Activated CD4-positive, alpha-beta T cell treated with anti-CD3 and anti-CD28 coated beads, Interleukin-2, amount 10 ng/mL, durations not matched to agents 7 days and 5 days (primary cell): Measurements from ENCODE around the gene RPA1. TPM values are rescaled to one million over a fixed set of nuclear protein-coding genes. Genes with fewer than 3 reads are reported as not detected.

Source experiments
- CTCF ChIA-PET: fragments of 350-600 bp; sonication (Branson Sonifier 250); formaldehyde crosslinking; loops from one replicate; lab custom pipeline; 2021; ENCODE audit warnings: antibody characterized with exemption; lab: Charles Lee
- POLR2A ChIA-PET: fragments of 350-600 bp; sonication (Branson Sonifier 250); formaldehyde crosslinking; loops from one replicate; lab custom pipeline; 2021; ENCODE audit warnings: antibody characterized with exemption; lab: Charles Lee
- DNase-seq: peaks from one replicate; pipeline ENCODE4 v3.0.0-alpha.2; 2020
- H3K27ac Mint-ChIP-seq: one replicate; pipeline ENCODE4 v1.8.0; 2021; ENCODE audit warnings: mild to moderate bottlenecking, moderate library complexity, mixed read lengths
- H3K27me3 Mint-ChIP-seq: one replicate; pipeline ENCODE4 v1.8.0; 2021; ENCODE audit warnings: mixed read lengths
- H3K36me3 Mint-ChIP-seq: one replicate; pipeline ENCODE4 v1.8.0; 2021; ENCODE audit warnings: low read depth, mixed read lengths
- H3K4me1 Mint-ChIP-seq: one replicate; pipeline ENCODE4 v1.8.0; 2021; ENCODE audit warnings: mixed read lengths
- H3K4me3 Mint-ChIP-seq: one replicate; pipeline ENCODE4 v1.8.0; 2021; ENCODE audit warnings: mild to moderate bottlenecking, moderate library complexity, mixed read lengths
- H3K9me3 Mint-ChIP-seq: one replicate; pipeline ENCODE4 v1.8.0; 2021; ENCODE audit warnings: mixed read lengths
- total RNA-seq, 2 experiments: library from RNA; stranded (reverse); gene quantifications; one replicate each; pipeline ENCODE4 v1.2.3, GENCODE V29; 2021

RPA1 gene
- total RNA-seq, 2 experiments from 2014 or later: 288 to 292 TPM

- CTCF ChIA-PET: no interaction called here
- POLR2A ChIA-PET: no interaction called here
- peaks cover 5% of the 10 kb centered on the region for H3K4me1 Mint-ChIP-seq
- no peak for DNase-seq
- no peaks in the 10 kb centered on the region for H3K9me3 Mint-ChIP-seq
- H3K27ac Mint-ChIP-seq: no peak overlapping the region
- no peak overlapping the region for H3K4me3 Mint-ChIP-seq
- no peaks in the 10 kb centered on the region for H3K36me3 Mint-ChIP-seq
- peaks cover 59% of the 10 kb centered on the region for H3K27me3 Mint-ChIP-seq
These were observed 77.4 kb downstream of the RPA1 start for GRCh38 chr17:1907216-1907631.

GRCh38 chr17:1907909-1908698 is 78.3 kb downstream of the RPA1 start:
- H3K36me3 Mint-ChIP-seq: no peaks in the 10 kb centered on the region
- no peak overlapping the region for H3K27ac Mint-ChIP-seq
- peak; percentile 12 for DNase-seq
- H3K9me3 Mint-ChIP-seq: no peaks in the 10 kb centered on the region
- H3K4me3 Mint-ChIP-seq: peak overlapping the region; percentile 30
- ChIA-PET POLR2A (no interaction called here), CTCF (interaction anchor here (0.6 to 1.1 kb wide), 4 partner anchors 13 to 147 kb away, joined by 3 to 6 read pairs (median 4); partner anchors contain the start of genes HIC1 and RTN4RL1)
- peaks cover 5% of the 10 kb centered on the region for H3K4me1 Mint-ChIP-seq
- H3K27me3 Mint-ChIP-seq: peaks cover 61% of the 10 kb centered on the region

GRCh38 chr17:1908699-1909309 is 79.0 kb downstream of the RPA1 start:
- peaks cover 5% of the 10 kb centered on the region for H3K4me1 Mint-ChIP-seq
- ChIA-PET CTCF (interaction anchor here (0.6 to 1.1 kb wide), 6 partner anchors 14 to 146 kb away, joined by 3 to 6 read pairs (median 3); partner anchors contain the start of genes HIC1 and RTN4RL1), POLR2A (no interaction called here)
- no peaks in the 10 kb centered on the region for H3K9me3 Mint-ChIP-seq
- H3K36me3 Mint-ChIP-seq: no peaks in the 10 kb centered on the region
- H3K27me3 Mint-ChIP-seq: peaks cover 63% of the 10 kb centered on the region
- H3K4me3 Mint-ChIP-seq: no peak overlapping the region
- peak; percentile 60 for DNase-seq
- no peak overlapping the region for H3K27ac Mint-ChIP-seq

- peaks cover 57% of the 10 kb centered on the region for H3K27me3 Mint-ChIP-seq
- CTCF ChIA-PET: interaction anchor here (0.6 to 1.6 kb wide), 7 partner anchors 18 to 688 kb away, joined by 3 to 5 read pairs (median 3); no protein-coding TSS in a partner anchor
- POLR2A ChIA-PET: no interaction called here
- no peaks in the 10 kb centered on the region for H3K9me3 Mint-ChIP-seq
- no peaks in the 10 kb centered on the region for H3K36me3 Mint-ChIP-seq
- no peak overlapping the region for H3K27ac Mint-ChIP-seq
- H3K4me1 Mint-ChIP-seq: peaks cover 5% of the 10 kb centered on the region
- no peak for DNase-seq
- no peak overlapping the region for H3K4me3 Mint-ChIP-seq
These were observed 80.2 kb downstream of the RPA1 start for GRCh38 chr17:1909985-1910384.

GRCh38 chr17:1912146-1912545 is 82.3 kb downstream of the RPA1 start:
- no peak for DNase-seq
- ChIA-PET CTCF (no interaction called here), POLR2A (no interaction called here)
- H3K4me3 Mint-ChIP-seq: no peak overlapping the region
- no peak overlapping the region for H3K27ac Mint-ChIP-seq
- H3K9me3 Mint-ChIP-seq: no peaks in the 10 kb centered on the region
- peaks cover 5% of the 10 kb centered on the region for H3K4me1 Mint-ChIP-seq
- peaks cover 39% of the 10 kb centered on the region for H3K27me3 Mint-ChIP-seq
- no peaks in the 10 kb centered on the region for H3K36me3 Mint-ChIP-seq

- ChIA-PET CTCF (no interaction called here), POLR2A (no interaction called here)
- Mint-ChIP-seq H3K27ac (no peak overlapping the region), H3K9me3 (no peaks in the 10 kb centered on the region), H3K4me3 (no peak overlapping the region), H3K27me3 (peaks cover 28% of the 10 kb centered on the region), H3K36me3 (no peaks in the 10 kb centered on the region), H3K4me1 (peaks cover 5% of the 10 kb centered on the region)
- no peak for DNase-seq
These were observed 83.9 kb downstream of the RPA1 start for GRCh38 chr17:1913702-1914101.

- no peaks in the 10 kb centered on the region for H3K4me1 Mint-ChIP-seq
- no peak for DNase-seq
- POLR2A ChIA-PET: no interaction called here
- H3K36me3 Mint-ChIP-seq: no peaks in the 10 kb centered on the region
- H3K27me3 Mint-ChIP-seq: peaks cover 19% of the 10 kb centered on the region
- H3K4me3 Mint-ChIP-seq: no peak overlapping the region
- CTCF ChIA-PET: no interaction called here
- no peaks in the 10 kb centered on the region for H3K9me3 Mint-ChIP-seq
- no peak overlapping the region for H3K27ac Mint-ChIP-seq
These were observed 84.9 kb downstream of the RPA1 start for GRCh38 chr17:1914661-1915083.

- Mint-ChIP-seq H3K27me3 (peaks cover 12% of the 10 kb centered on the region), H3K9me3 (no peaks in the 10 kb centered on the region), H3K4me3 (no peak overlapping the region), H3K27ac (no peak overlapping the region), H3K36me3 (no peaks in the 10 kb centered on the region), H3K4me1 (no peaks in the 10 kb centered on the region)
- POLR2A ChIA-PET: interaction anchor here (0.7 kb wide), 1 partner anchor 198 kb away, joined by 4 read pairs; no protein-coding TSS in a partner anchor
- DNase-seq: no peak
- CTCF ChIA-PET: interaction anchor here (0.7 to 1.0 kb wide), 2 partner anchors 139 to 271 kb away, joined by 3 read pairs; partner anchors contain the start of gene HIC1
These were observed 86.1 kb downstream of the RPA1 start for GRCh38 chr17:1915889-1916288.

- DNase-seq: no peak
- H3K4me3 Mint-ChIP-seq: no peak overlapping the region
- ChIA-PET POLR2A (no interaction called here), CTCF (interaction anchor here (1.0 kb wide), 1 partner anchor 138 kb away, joined by 3 read pairs; the partner anchor contains the start of gene HIC1)
- H3K4me1 Mint-ChIP-seq: no peaks in the 10 kb centered on the region
- no peaks in the 10 kb centered on the region for H3K36me3 Mint-ChIP-seq
- no peak overlapping the region for H3K27ac Mint-ChIP-seq
- H3K27me3 Mint-ChIP-seq: peaks cover 12% of the 10 kb centered on the region
- no peaks in the 10 kb centered on the region for H3K9me3 Mint-ChIP-seq
These were observed 86.5 kb downstream of the RPA1 start for GRCh38 chr17:1916316-1916715.

- Mint-ChIP-seq H3K36me3 (no peaks in the 10 kb centered on the region), H3K4me1 (no peaks in the 10 kb centered on the region), H3K9me3 (no peaks in the 10 kb centered on the region), H3K27me3 (peaks cover 8% of the 10 kb centered on the region), H3K27ac (no peak overlapping the region), H3K4me3 (no peak overlapping the region)
- no peak for DNase-seq
- CTCF ChIA-PET: no interaction called here
- POLR2A ChIA-PET: no interaction called here
These were observed 87.3 kb downstream of the RPA1 start for GRCh38 chr17:1916963-1917715.

- Mint-ChIP-seq H3K36me3 (no peaks in the 10 kb centered on the region), H3K27ac (no peak overlapping the region)
These were observed 88.7 kb downstream of the RPA1 start for GRCh38 chr17:1918346-1919162.

GRCh38 chr17:1919201-1919600 is 89.4 kb downstream of the RPA1 start:
- Mint-ChIP-seq H3K4me1 (no peaks in the 10 kb centered on the region), H3K9me3 (no peaks in the 10 kb centered on the region), H3K36me3 (no peaks in the 10 kb centered on the region), H3K4me3 (no peak overlapping the region), H3K27ac (no peak overlapping the region), H3K27me3 (no peaks in the 10 kb centered on the region)
- CTCF ChIA-PET: no interaction called here
- POLR2A ChIA-PET: no interaction called here
- no peak for DNase-seq

More at GRCh38 chr17:1918346-1919162, 88.7 kb downstream of the RPA1 start:
- Mint-ChIP-seq H3K4me3 (no peak overlapping the region), H3K4me1 (no peaks in the 10 kb centered on the region), H3K9me3 (no peaks in the 10 kb centered on the region), H3K27me3 (peaks cover 3% of the 10 kb centered on the region)
- POLR2A ChIA-PET: no interaction called here
- no peak for DNase-seq
- CTCF ChIA-PET: no interaction called here
